ENCODE measurements around the gene ITPR3.

DNA sequence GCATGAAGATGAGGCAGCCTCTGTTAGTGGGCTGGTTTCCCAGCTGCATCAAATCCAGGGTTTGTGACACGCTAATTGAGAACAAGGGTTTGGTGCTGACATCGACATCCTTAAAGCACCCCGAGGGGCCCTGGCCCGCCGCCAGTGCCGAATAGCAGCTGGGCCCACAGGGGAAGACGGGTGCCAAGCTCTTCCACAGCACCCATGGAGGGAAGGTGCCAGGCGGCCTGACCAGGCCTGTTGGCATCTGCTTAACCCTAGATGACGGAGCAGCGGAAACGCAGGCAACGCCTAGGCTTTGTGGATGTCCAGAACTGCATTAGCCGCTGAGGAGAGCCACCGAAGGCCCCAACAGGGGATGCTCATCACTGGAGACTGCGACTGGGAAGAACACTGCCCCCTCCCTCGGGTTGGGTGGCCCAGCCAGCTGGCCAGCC is 74.3 kb downstream of the ITPR3 start:
- TF ChIP-seq, protein P1, sequence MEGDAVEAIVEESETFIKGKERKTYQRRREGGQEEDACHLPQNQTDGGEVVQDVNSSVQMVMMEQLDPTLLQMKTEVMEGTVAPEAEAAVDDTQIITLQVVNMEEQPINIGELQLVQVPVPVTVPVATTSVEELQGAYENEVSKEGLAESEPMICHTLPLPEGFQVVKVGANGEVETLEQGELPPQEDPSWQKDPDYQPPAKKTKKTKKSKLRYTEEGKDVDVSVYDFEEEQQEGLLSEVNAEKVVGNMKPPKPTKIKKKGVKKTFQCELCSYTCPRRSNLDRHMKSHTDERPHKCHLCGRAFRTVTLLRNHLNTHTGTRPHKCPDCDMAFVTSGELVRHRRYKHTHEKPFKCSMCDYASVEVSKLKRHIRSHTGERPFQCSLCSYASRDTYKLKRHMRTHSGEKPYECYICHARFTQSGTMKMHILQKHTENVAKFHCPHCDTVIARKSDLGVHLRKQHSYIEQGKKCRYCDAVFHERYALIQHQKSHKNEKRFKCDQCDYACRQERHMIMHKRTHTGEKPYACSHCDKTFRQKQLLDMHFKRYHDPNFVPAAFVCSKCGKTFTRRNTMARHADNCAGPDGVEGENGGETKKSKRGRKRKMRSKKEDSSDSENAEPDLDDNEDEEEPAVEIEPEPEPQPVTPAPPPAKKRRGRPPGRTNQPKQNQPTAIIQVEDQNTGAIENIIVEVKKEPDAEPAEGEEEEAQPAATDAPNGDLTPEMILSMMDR (IDR thresholded peaks at IDR 0.05), result no peak
- no peak for TF ChIP-seq EP300 (IDR thresholded peaks at IDR 0.05)
